Measurements from ENCODE around the gene STUB1.
"Not testable (repeated sequence)": the region's sequence is repeated elsewhere in the genome, so short reads cannot be mapped to it uniquely, and the experiment has no call there.

DNA sequence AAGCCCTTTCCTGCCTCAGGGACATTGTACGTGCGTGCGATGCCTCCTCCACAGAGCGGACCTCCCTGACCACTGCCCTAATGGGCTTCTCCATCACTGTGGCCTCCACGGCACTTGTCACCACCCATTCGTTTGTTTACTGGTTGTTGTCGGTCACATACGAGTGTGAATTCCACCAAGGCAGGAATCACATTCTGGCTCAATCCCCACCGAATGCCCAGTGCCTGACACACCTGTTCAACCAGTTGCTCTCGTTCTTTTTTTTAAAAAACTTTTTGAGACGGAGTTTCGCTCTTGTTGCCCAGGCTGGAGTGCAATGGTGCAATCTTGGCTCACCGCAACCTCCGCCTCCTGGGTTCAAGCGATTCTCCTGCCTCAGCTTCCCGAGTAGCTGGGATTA lies 11.0 kb downstream of the STUB1 start:
- TF ChIP-seq ARNTL (CRISPR knock-in tag; IDR thresholded peaks at IDR 0.05; ENCODE audit: borderline replicate concordance, low read depth); ZFP3 (CRISPR knock-in tag; IDR thresholded peaks at IDR 0.05); TCF4 (CRISPR knock-in tag; IDR thresholded peaks at IDR 0.05; ENCODE audit: borderline replicate concordance): not testable (repeated sequence)

Measured in SK-N-SH treated with all-trans-retinoic acid at 6 μM for 48 hours (cell line).